Measurements from ENCODE around the gene DUSP6. TPM values are rescaled to one million over a fixed set of nuclear protein-coding genes. Genes with fewer than 3 reads are reported as not detected.

DUSP6 gene
- total and polyA plus RNA-seq, 10 of the 15 experiments (the other 5 are each of a cell fraction or from before 2014, with no cell fraction given): 0.02 to 0.69 (median 0.07) TPM; not detected in 1

GRCh38 chr12:89311703-89312293, 40.5 kb downstream of the DUSP6 start (continued):
- no peak for TF ChIP-seq TCF3 (IDR thresholded peaks at IDR 0.05; ENCODE audit: borderline replicate concordance, insufficient read depth, low read depth, low read length)
- no peak for TF ChIP-seq BACH1 (IDR thresholded peaks at IDR 0.05; ENCODE audit: borderline replicate concordance)
- TF ChIP-seq SIN3A (IDR thresholded peaks at IDR 0.05; ENCODE audit: low read depth, low read length): no peak

DNA sequence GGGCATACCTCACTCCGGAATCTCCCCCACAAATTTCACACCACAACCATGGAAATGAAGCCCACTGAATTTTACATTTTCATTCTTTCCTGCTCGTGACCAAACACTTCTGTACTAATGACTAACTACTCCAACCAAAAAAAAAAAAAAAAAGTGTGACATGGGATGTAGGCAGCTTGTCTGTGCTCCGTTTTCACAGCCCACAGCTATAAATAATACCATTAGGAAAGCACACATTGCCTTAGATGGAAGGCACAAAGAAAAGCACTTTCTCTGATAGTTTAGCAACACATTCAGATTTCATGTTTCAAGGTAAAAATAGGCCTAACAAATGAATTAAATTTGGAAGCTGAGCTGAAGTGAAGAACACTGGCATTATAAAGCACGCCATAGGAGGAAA, 42.5 kb downstream of the DUSP6 start:
- ChIA-PET CTCF (no interaction called here), RAD21 (ENCODE audit: unreplicated experiment) (no interaction called here), POLR2A (no interaction called here), SMC1A (ENCODE audit: uncharacterized antibody, unreplicated experiment) (no interaction called here)
- TF ChIP-seq, protein P1, sequence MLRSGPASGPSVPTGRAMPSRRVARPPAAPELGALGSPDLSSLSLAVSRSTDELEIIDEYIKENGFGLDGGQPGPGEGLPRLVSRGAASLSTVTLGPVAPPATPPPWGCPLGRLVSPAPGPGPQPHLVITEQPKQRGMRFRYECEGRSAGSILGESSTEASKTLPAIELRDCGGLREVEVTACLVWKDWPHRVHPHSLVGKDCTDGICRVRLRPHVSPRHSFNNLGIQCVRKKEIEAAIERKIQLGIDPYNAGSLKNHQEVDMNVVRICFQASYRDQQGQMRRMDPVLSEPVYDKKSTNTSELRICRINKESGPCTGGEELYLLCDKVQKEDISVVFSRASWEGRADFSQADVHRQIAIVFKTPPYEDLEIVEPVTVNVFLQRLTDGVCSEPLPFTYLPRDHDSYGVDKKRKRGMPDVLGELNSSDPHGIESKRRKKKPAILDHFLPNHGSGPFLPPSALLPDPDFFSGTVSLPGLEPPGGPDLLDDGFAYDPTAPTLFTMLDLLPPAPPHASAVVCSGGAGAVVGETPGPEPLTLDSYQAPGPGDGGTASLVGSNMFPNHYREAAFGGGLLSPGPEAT (IDR thresholded peaks at IDR 0.05; ENCODE audit: low read depth): no peak
- TF ChIP-seq GATAD2B (conservative IDR thresholded peaks at IDR 0.05; ENCODE audit: low read depth) (no peak), SUZ12 (IDR thresholded peaks at IDR 0.05; ENCODE audit: unreplicated experiment) (no peak), POU2F2 (IDR thresholded peaks at IDR 0.05; ENCODE audit: borderline replicate concordance, low read depth, low read length) (no peak), CBFB (IDR thresholded peaks at IDR 0.05; ENCODE audit: low read depth) (no peak), POLR2A (IDR thresholded peaks at IDR 0.05; ENCODE audit: low read depth, low read length) (no peak), BACH1 (IDR thresholded peaks at IDR 0.05; ENCODE audit: borderline replicate concordance) (no peak)
- TF ChIP-seq, protein P2, sequence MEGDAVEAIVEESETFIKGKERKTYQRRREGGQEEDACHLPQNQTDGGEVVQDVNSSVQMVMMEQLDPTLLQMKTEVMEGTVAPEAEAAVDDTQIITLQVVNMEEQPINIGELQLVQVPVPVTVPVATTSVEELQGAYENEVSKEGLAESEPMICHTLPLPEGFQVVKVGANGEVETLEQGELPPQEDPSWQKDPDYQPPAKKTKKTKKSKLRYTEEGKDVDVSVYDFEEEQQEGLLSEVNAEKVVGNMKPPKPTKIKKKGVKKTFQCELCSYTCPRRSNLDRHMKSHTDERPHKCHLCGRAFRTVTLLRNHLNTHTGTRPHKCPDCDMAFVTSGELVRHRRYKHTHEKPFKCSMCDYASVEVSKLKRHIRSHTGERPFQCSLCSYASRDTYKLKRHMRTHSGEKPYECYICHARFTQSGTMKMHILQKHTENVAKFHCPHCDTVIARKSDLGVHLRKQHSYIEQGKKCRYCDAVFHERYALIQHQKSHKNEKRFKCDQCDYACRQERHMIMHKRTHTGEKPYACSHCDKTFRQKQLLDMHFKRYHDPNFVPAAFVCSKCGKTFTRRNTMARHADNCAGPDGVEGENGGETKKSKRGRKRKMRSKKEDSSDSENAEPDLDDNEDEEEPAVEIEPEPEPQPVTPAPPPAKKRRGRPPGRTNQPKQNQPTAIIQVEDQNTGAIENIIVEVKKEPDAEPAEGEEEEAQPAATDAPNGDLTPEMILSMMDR (IDR thresholded peaks at IDR 0.05 in 2 of 3, conservative IDR thresholded peaks at IDR 0.05 in 1 of 3; ENCODE audit: control insufficient read depth in 2 of 3, extremely low read depth in 1 of 3, insufficient read depth in 1 of 3, low read depth in 3 of 3, low read length in 3 of 3): no peak
- Histone ChIP-seq H3K36me3 (ENCODE audit: control insufficient read depth in 2 of 2, insufficient read depth in 2 of 2, low read length in 1 of 2) (no peaks in the 10 kb centered on the region), H3K4me2 (ENCODE audit: control insufficient read depth, insufficient read depth) (no peak overlapping the region), H3K9me3 (replicated peaks; ENCODE audit: control insufficient read depth, insufficient read depth, low read length) (no peaks in the 10 kb centered on the region), H3K4me3 (no peak overlapping the region), H3K9ac (ENCODE audit: control insufficient read depth, insufficient read depth, low read length) (no peak overlapping the region), H3K4me1 (ENCODE audit: control insufficient read depth, insufficient read depth, low read length) (no peaks in the 10 kb centered on the region), H3K27me3 (replicated peaks in 1 of 2; ENCODE audit: control insufficient read depth in 2 of 2, insufficient read depth in 2 of 2, low read length in 1 of 2) (no peaks in the 10 kb centered on the region), H3K27ac (ENCODE audit: control insufficient read depth, insufficient read depth) (no peak overlapping the region), H3K79me2 (ENCODE audit: control insufficient read depth, insufficient read depth, low read length) (no peaks in the 10 kb centered on the region), H2AFZ (ENCODE audit: control insufficient read depth, low read depth, low read length) (no peak overlapping the region), H4K20me1 (ENCODE audit: control insufficient read depth, insufficient read depth) (no peaks in the 10 kb centered on the region)
- no peak for ATAC-seq
- 2% methylated on average over 4 of the region's 4 CpGs for WGBS (ENCODE audit: insufficient coverage, insufficient replicate concordance, low lambda C conversion rate, missing lambda C conversion rate)
- no peak for FAIRE-seq
- no TSS peak for BruUV-seq (replicated peaks)
- in situ Hi-C loops (cut with MboI) (no loop called here), intact Hi-C loops (cut with micrococcal nuclease; ENCODE audit: unreplicated experiment) (no loop called here)
- no peak for DNase-seq (ENCODE audit: low read depth, low spot score)
